Heart left ventricle (tissue), 16 donors: ENCODE results near the gene RELA. TPM values are rescaled to one million over a fixed set of nuclear protein-coding genes. Genes with fewer than 3 reads are reported as not detected.
A peak's percentile ranks its signal among the peaks of the same experiment; 100 is the strongest.
"Not testable (repeated sequence)": the region's sequence is repeated elsewhere in the genome, so short reads cannot be mapped to it uniquely, and the experiment has no call there.

Source experiments
- ATAC-seq, 4 donors: fragments of 200-7000 bp; cut with Tn5 transposase; one replicate each; pipeline ENCODE4 v1.9.1; 2020 to 2022; ENCODE audit warnings: moderate library complexity in 4 of 4, mild to moderate bottlenecking in 3 of 4, moderate number of reproducible peaks in 1 of 4
- DNase-seq, 5 donors: peaks; one replicate each; pipeline ENCODE4 v3.0.0-alpha.2; 2020
- H3K27ac ChIP-seq, 12 donors: fragments of 200-600 bp; sonication (generic) in 4 of 12; one replicate each; pipeline versions ENCODE4 v1.5.0 to v1.8.0; 2016 to 2022; ENCODE audit warnings: mild to moderate bottlenecking in 2 of 12
- H3K27me3 ChIP-seq, 9 donors: fragments of 200-600 bp; sonication (generic) in 2 of 9; one replicate each; pipeline versions ENCODE4 v1.5.1 to v1.8.0; 2016 to 2022; ENCODE audit warnings: mild to moderate bottlenecking in 3 of 9
- H3K36me3 ChIP-seq, 9 donors: fragments of 200-600 bp; sonication (generic) in 2 of 9; one replicate each; pipeline versions ENCODE4 v1.5.0 to v1.8.0; 2018 to 2022; ENCODE audit warnings: mild to moderate bottlenecking in 2 of 9
- H3K4me1 ChIP-seq, 12 donors: fragments of 200-600 bp; sonication (generic) in 4 of 12; one replicate each; pipeline versions ENCODE4 v1.5.0 to v1.8.0; 2016 to 2022; ENCODE audit warnings: mild to moderate bottlenecking in 3 of 12
- H3K4me3 ChIP-seq, 12 donors: fragments of 200-600 bp; sonication (generic) in 4 of 12; one replicate each; pipeline versions ENCODE4 v1.5.0 to v1.8.0; 2017 to 2022; ENCODE audit warnings: mild to moderate bottlenecking in 9 of 12, moderate library complexity in 4 of 12
- H3K9me3 ChIP-seq, 12 donors: fragments of 200-600 bp; sonication (generic) in 4 of 12; one replicate each; pipeline versions ENCODE4 v1.5.0 to v1.8.0; 2016 to 2022; ENCODE audit warnings: mild to moderate bottlenecking in 1 of 12
- POLR2A ChIP-seq, 2 donors: fragments of 450-650 bp; IDR thresholded peaks; one replicate each; pipeline ENCODE4 v1.6.1; 2017; ENCODE audit warnings: antibody characterized with exemption in 2 of 2, mild to moderate bottlenecking in 2 of 2, moderate library complexity in 2 of 2
- WGBS, 4 donors: extraction: QIAGEN DNeasy Blood & Tissue Kit in 2 of 4; methylation state at CpG; one replicate each; pipeline versions ENCODE4 v1.1.5 to v1.1.7; 2013 to 2018; 5-methylcytosine and 5-hydroxymethylcytosine counted together
- intact Hi-C, 10 donors: fragments of 100-400 bp; cut with DNase I; formaldehyde crosslinking; loops; one replicate each; pipeline versions ENCODE4 v1.11.1 to v1.14.2; 2022
- polyA plus RNA-seq, 2 donors: library from polyadenylated mRNA; stranded (reverse); fragments of 200-250 nt; gene quantifications; one replicate each; pipeline ENCODE4 v1.2.3, GENCODE V29; 2013
- total RNA-seq, 9 donors: library from RNA; depleted of rRNA in 2 of 9; stranded (reverse); fragments of >200 nt in 2 of 9; fragmentation: NEBNext Ultra II Directional in 3 of 9; extraction: Animal tissue kit (Norgen Biotek cat#: 25700) in 3 of 9; gene quantifications; one replicate each; pipeline versions ENCODE4 v1.1.0 to v1.2.4, GENCODE V29; 2016 to 2023
- TF ChIP-seq, protein P1 (sequence below), 12 donors: fragments of 200-600 bp; sonication (generic) in 4 of 12; IDR thresholded peaks; one replicate each; pipeline versions ENCODE4 v1.5.0 to v1.8.0; 2018 to 2022; ENCODE audit warnings: antibody characterized with exemption in 12 of 12, mild to moderate bottlenecking in 5 of 12
- donor health status: ischemic (EF 13 %, LVEDD 7.1; RV severe dilation, severe dysfunction).
- donor health status: healthy with polysubstance abuse.
- donor health status: DM: no; HTN: yes; CAD: no.
- donor health status: DM: no; HTN: no; CAD: no.
- donor health status: ischemic (EF 25% LVEDD 6.9; RV normal size, moderate dysfunction).
- donor health status: ischemic (EF 25% LVEDD 5.7; RV mildly dilated, moderate dysfunction).
- donor health status: healthy.
- donor health status: DM: yes; HTN: yes; CAD: no.
- donor health status: ischemic (EF 35%, LVEDD 5.7; RV mildly dilated, moderate dysfunction).
- donor health status: nonischemic (EF 11% LVEDD 7.7; RV severe dilation, severe dysfunction).
- donor health status: DM: yes; HTN: yes; CAD: no.
- donor health status: PGD.
- donor health status: ischemic (EF 29% LVEDD 5.4; RV normal size, mild dysfunction).
- donor health status: nonischemic (EF 23%, LVEDD 6.1; RV moderate dilation, normal function).

The RELA gene
- total and polyA plus RNA-seq, 11 donors = 22.2 to 86.4 (median 42.3) TPM

DNA sequence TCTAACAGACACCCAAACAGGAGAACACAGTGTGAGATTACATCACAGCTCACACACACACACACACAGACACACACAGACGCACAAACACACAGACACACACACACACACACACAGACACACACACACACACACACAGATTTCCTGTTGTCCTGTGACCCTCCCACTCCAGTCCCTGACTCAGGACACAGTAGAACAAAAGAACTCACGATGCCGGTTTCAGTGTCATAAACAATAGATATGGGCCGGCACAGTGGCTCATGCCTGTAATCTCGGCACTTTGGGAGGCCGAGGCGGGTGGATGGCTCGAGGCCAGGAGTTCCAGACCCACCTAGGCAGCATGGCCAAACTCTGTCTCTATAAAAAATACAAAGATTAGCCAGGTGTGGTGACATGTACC lies 35.5 kb upstream of the RELA start:
- intact Hi-C loops = no loop called here
- DNase-seq = peak in 2 of 5 donors; percentile 38 to 43
- no peak for TF ChIP-seq POLR2A (IDR thresholded peaks at IDR 0.05)
- Histone ChIP-seq H3K27ac (peak overlapping the region in 7 of 12 donors; percentile 22 to 62 (median 50)), H3K4me3 (no peak overlapping the region), H3K36me3 (no peaks in the 10 kb centered on the region), H3K9me3 (no peaks in the 10 kb centered on the region), H3K4me1 (peaks cover 0 to 20% (median 1%) of the 10 kb centered on the region in 12 donors), H3K27me3 (peaks cover 0 to 4% (median 0%) of the 10 kb centered on the region in 9 donors)
- WGBS, 4 donors = 42 to 74% (median 45%) methylated on average over 8 of the region's 8 CpGs
- peak in 3 of 4 donors; percentile 73 to 86 (median 85) for ATAC-seq

DNA sequence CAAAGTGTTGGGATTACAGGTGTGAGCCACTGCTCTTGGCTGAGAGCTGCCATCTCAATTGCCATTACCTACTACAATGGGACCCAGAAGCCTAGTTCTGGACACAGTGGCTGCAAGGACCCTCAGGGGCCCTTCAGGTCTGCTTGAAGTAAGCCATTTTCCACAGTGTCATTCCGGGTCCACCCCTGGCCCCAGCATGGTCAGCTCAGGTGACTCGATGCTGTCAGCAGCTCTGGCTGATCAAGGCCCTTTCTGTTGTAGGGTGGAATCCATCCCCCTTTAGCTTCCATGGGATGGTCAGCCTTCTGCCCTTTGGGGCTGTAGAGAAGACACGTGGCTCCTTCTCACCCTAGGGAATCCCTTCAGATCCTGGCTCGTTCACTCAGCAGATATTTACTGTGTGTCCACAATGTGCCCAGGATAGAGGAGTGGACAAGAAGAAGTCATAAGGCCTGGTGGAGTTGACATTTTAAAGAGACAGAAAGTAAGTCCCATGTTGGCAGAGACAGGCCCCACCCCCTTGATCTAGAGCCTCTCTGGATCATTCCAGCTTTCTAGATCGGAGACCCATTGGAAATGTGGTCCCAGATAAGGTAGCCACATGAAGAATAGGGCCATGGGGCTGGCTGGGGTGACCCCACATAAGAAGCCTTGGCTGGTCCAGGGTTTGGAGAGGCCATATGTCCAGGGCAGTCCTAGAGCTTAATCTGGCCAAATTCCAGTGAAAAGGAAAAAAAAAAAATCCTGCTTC lies 34.3 kb upstream of the RELA start:
- ATAC-seq = no peak
- H3K27me3 ChIP-seq = no peaks in the 10 kb centered on the region
- no peak for DNase-seq
- intact Hi-C loops = no loop called here
- H3K27ac ChIP-seq = no peak overlapping the region
- H3K4me1 ChIP-seq = peaks cover 0 to 26% (median 3%) of the 10 kb centered on the region in 12 donors
- WGBS, 4 donors = 81 to 83% (median 82%) methylated on average over 5 of the region's 5 CpGs
- no peak overlapping the region for H3K4me3 ChIP-seq
- TF ChIP-seq, protein P1, sequence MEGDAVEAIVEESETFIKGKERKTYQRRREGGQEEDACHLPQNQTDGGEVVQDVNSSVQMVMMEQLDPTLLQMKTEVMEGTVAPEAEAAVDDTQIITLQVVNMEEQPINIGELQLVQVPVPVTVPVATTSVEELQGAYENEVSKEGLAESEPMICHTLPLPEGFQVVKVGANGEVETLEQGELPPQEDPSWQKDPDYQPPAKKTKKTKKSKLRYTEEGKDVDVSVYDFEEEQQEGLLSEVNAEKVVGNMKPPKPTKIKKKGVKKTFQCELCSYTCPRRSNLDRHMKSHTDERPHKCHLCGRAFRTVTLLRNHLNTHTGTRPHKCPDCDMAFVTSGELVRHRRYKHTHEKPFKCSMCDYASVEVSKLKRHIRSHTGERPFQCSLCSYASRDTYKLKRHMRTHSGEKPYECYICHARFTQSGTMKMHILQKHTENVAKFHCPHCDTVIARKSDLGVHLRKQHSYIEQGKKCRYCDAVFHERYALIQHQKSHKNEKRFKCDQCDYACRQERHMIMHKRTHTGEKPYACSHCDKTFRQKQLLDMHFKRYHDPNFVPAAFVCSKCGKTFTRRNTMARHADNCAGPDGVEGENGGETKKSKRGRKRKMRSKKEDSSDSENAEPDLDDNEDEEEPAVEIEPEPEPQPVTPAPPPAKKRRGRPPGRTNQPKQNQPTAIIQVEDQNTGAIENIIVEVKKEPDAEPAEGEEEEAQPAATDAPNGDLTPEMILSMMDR (IDR thresholded peaks at IDR 0.05) = no peak
- no peak for TF ChIP-seq POLR2A (IDR thresholded peaks at IDR 0.05)
- H3K36me3 ChIP-seq = no peaks in the 10 kb centered on the region
- H3K9me3 ChIP-seq = no peaks in the 10 kb centered on the region

DNA sequence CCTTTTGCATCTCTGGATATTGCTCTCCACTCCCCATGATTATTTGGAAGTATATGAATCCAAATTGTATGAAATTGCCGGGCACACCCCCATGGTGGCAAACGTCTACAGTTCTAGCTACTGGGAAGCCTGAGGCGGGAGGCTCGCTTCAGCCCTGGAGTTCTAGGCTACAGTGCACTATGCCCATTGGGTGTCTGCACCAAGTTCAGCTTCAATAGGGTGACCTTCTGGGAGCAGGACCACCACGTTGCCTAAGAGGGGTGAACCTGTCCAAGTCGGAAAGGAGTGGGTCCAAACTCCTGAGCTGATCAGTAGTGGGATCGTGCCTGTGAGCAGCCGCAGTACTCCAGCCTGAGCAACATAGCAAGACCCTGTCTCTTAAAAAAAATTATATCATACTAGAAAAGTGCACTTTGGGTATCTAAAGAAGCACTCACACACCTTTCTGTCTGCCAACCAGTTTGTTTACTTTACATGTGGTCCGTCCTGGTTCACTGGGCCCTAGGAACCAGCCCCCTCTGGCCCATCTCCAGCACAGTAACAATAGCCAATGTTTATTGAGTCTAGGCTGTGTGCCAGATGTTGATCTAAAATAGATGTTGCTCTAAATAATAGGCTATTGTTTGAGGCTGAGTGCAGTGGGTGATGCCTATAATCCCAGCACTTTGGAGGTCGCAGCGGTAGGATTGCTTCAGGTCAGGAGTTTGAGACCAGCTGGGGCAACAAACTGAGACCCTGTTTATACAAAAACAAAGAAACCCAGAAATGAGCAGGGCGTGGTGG lies 32.9 kb upstream of the RELA start:
- Histone ChIP-seq H3K27ac (peak overlapping the region in 6 of 12 donors; percentile 41 to 65 (median 50)), H3K4me3 (no peak overlapping the region)

DNA sequence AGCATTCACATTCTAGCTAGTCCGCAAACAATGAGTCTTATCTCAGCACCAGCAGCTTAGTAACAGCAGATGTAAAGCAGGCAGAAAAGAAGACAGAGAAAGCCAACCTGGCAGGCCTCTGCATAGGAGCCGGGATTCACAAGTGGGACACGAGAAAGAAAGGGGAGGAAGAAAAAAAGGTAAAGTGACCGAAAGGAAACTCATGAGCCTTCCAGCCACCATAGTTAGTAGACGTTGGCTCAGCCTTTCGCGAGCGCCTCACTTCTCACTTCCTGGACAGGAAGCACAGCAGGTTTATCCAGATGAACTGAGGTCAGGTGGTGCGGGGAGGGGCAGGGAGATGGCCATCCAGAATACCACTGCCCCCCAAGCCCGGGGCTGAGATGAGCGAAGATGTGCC lies 29.7 kb upstream of the RELA start:
- TF ChIP-seq, protein P1 (IDR thresholded peaks at IDR 0.05) = no peak
- TF ChIP-seq POLR2A (IDR thresholded peaks at IDR 0.05) = no peak
- no peaks in the 10 kb centered on the region for H3K36me3 ChIP-seq
- peak overlapping the region in 1 of 12 donors; percentile 25 for H3K27ac ChIP-seq
- H3K27me3 ChIP-seq = no peaks in the 10 kb centered on the region
- WGBS, 4 donors = 46 to 76% (median 60%) methylated on average over 11 of the region's 11 CpGs
- no peak overlapping the region for H3K4me3 ChIP-seq
- H3K4me1 ChIP-seq = peaks cover 0 to 21% (median 3%) of the 10 kb centered on the region in 12 donors
- no peaks in the 10 kb centered on the region for H3K9me3 ChIP-seq
- DNase-seq = no peak
- no peak for ATAC-seq
- intact Hi-C loops = no loop called here

More for the DNA sequence above, 32.9 kb upstream of the RELA start:
- Histone ChIP-seq H3K36me3 (no peaks in the 10 kb centered on the region), H3K4me1 (peaks cover 0 to 26% (median 3%) of the 10 kb centered on the region in 12 donors), H3K27me3 (no peaks in the 10 kb centered on the region), H3K9me3 (no peaks in the 10 kb centered on the region)
- peak in 4 of 5 donors; percentile 52 to 74 (median 60) for DNase-seq
- TF ChIP-seq POLR2A (IDR thresholded peaks at IDR 0.05) = no peak
- TF ChIP-seq, protein P1 (IDR thresholded peaks at IDR 0.05) = no peak
- ATAC-seq = peak; percentile 50 to 77 (median 59)
- WGBS, 4 donors = 68 to 73% (median 69%) methylated on average over 12 of the region's 12 CpGs
- intact Hi-C loops = no loop called here

DNA sequence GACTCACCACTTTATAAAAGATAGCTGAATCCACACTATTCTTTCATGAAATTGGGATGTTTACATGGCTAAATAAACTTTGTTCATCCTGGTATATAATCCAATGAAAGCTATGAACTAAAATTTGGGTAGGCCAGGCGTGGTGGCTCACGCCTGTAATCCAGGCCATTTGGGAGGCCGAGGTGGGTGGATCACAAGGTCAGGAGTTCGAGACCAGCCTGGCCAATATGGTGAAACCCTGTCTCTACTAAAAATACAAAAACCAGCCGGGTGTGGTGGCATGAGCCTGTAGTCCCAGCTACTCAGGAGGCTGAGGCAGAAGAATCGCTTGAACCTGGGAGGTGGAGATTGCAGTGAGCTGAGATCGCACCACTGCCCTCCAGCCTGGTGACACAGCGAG lies 29.1 kb upstream of the RELA start:
- DNase-seq, ATAC-seq, H3K27ac ChIP-seq, H3K36me3 ChIP-seq, intact Hi-C loops, H3K27me3 ChIP-seq, H3K9me3 ChIP-seq, H3K4me3 ChIP-seq: not testable (repeated sequence)
- peaks cover 0 to 21% (median 1%) of the 10 kb centered on the region in 12 donors for H3K4me1 ChIP-seq
- WGBS, 4 donors = 91 to 97% (median 95%) methylated on average over 8 of the region's 8 CpGs
